Lower leg skin (tissue), 4 donors: ENCODE data around the gene B4GALT6. TPM values are rescaled to one million over a fixed set of nuclear protein-coding genes. Genes with fewer than 3 reads are reported as not detected.

Experiments used
- DNase-seq, 2 donors: peaks; one replicate each; pipeline ENCODE4 v3.0.0-alpha.2; 2019; ENCODE audit warnings: low spot score in 2 of 2
- H3K4me3 ChIP-seq: fragments of 200-600 bp; sonication (generic); 2 replicates; pipeline ENCODE4 v1.5.1; 2017; ENCODE audit warnings: mild to moderate bottlenecking, low read depth; ENCODE audit not compliant: poor library complexity, severe bottlenecking
- POLR2A ChIP-seq, 2 donors: fragments of 450-650 bp; IDR thresholded peaks; one replicate each; pipeline ENCODE4 v1.6.1; 2016 to 2017; ENCODE audit warnings: antibody characterized with exemption in 2 of 2, mild to moderate bottlenecking in 1 of 2, moderate library complexity in 1 of 2
- WGBS, 2 donors: methylation state at CpG; one replicate each; pipeline ENCODE4 v1.1.5; 2018; 5-methylcytosine and 5-hydroxymethylcytosine counted together
- intact Hi-C: fragments of 100-400 bp; cut with DNase I; formaldehyde crosslinking; loops from one replicate; pipeline ENCODE4 v1.15.0; 2023; ENCODE audit warnings: low total_unique reads
- total RNA-seq, 4 donors: library from RNA; depleted of rRNA; stranded (reverse); fragments of >200 nt; gene quantifications; one replicate each; pipeline ENCODE4 v1.1.0, GENCODE V29; 2016
- TF ChIP-seq, protein P1 (sequence below), 3 donors: fragments of 450-650 bp; IDR thresholded peaks; one replicate each; pipeline ENCODE4 v1.5.1; 2016; ENCODE audit warnings: antibody characterized with exemption in 3 of 3, mild to moderate bottlenecking in 3 of 3, moderate library complexity in 2 of 3

Gene B4GALT6
- total RNA-seq, 4 donors from 2014 or later, result 1.3 to 2.1 (median 1.6) TPM

DNA sequence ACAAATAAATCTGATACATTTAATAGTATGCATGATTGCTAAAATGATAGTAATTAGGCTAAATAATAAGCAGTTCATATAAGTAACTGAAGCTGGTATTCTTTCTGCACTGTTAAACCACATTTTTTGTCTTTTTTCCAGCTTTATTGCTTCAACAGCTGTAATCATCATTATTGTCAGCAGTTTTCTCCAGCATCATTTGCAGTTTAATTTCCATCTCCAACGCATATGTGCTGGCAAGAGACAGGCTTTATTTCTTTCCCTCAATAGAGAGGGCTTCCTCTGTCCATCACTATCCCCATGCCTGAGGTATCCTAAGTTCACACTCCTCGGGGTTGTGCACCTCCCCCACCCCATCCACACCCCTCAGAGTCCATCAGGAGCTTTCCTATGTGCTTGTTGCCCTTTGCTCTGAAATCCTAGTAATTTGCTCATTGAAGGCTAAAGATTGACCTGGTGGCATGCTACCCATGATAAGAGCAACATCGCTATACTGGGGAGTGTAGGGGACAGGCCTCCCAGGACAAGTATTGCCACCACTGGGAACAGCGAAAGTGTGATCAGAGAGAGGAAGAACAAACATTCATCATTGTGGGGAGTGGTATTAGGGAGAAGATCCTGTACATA is 37.1 kb downstream of the B4GALT6 start:
- intact Hi-C loops, result no loop called here
- TF ChIP-seq, protein P1, sequence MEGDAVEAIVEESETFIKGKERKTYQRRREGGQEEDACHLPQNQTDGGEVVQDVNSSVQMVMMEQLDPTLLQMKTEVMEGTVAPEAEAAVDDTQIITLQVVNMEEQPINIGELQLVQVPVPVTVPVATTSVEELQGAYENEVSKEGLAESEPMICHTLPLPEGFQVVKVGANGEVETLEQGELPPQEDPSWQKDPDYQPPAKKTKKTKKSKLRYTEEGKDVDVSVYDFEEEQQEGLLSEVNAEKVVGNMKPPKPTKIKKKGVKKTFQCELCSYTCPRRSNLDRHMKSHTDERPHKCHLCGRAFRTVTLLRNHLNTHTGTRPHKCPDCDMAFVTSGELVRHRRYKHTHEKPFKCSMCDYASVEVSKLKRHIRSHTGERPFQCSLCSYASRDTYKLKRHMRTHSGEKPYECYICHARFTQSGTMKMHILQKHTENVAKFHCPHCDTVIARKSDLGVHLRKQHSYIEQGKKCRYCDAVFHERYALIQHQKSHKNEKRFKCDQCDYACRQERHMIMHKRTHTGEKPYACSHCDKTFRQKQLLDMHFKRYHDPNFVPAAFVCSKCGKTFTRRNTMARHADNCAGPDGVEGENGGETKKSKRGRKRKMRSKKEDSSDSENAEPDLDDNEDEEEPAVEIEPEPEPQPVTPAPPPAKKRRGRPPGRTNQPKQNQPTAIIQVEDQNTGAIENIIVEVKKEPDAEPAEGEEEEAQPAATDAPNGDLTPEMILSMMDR (IDR thresholded peaks at IDR 0.05), result no peak
- no peak for TF ChIP-seq POLR2A (IDR thresholded peaks at IDR 0.05)
- no peak for DNase-seq
- 77% methylated on average over 4 of the region's 4 CpGs for WGBS, 2 donors
- H3K4me3 ChIP-seq, result no peak overlapping the region

DNA sequence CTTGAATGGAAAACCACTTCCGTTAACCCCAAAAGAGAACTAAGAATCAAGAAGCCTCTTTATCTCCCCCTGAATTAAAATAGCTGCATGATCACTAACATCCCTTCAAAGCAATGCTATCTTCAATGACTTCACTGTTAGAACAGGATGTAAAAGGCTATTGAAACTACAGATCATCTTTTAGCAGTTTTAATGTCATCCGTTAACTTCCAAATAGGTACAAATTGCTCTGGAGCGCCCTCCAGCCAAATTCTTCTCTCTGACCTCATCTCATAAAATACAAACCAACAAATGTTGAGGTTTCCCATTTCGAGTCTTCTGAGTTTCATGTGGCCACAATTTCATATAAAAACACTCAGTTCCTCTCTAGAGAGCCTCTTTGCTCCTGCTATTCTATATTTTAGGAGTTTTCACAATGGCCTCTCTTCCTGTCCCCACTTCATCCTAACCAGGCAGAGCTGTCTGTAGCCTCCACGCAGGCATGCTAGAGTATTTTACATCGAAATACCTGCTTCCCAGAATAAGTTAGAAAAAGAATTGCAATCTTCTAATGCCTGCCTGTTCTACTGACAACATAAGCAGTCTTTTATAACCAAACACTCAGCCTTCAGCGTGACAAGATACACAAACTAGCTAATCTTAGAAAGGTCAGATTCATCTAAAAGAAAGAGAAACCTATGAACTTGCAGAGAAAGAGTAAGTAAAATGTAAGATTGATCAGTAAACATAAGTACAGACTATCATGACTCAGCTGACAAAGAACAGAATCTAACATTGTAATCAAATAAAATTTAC is 37.9 kb downstream of the B4GALT6 start:
- WGBS, 2 donors, result 69 to 71% methylated on average over 7 of the region's 7 CpGs
- no peak for DNase-seq
- intact Hi-C loops, result no loop called here
- TF ChIP-seq POLR2A (IDR thresholded peaks at IDR 0.05), result no peak
- TF ChIP-seq, protein P1 (IDR thresholded peaks at IDR 0.05), result no peak
- H3K4me3 ChIP-seq, result no peak overlapping the region

DNA sequence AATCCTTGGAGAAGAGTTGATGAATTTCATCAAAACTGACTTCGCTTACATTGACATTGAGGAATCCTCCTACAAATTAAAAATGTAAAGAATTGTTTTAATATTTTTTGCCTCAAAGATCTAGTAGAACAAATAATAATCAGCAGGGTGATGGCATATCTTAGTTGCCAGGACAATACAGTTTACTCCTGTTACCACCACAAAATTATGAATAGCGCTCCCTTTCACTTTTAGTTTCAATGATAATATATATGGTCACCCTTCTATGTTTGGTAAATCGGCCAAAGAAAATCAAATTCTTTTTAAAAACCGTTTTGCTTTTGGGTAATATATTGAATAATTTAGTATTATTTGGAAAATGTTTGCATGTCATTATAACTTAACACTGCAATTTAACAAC is 39.0 kb downstream of the B4GALT6 start:
- DNase-seq, result no peak
- no peak for TF ChIP-seq POLR2A (IDR thresholded peaks at IDR 0.05)
- TF ChIP-seq, protein P1 (IDR thresholded peaks at IDR 0.05), result no peak
- H3K4me3 ChIP-seq, result no peak overlapping the region
- intact Hi-C loops, result no loop called here
- WGBS, 2 donors, result 92 to 94% methylated on average over 4 of the region's 4 CpGs

DNA sequence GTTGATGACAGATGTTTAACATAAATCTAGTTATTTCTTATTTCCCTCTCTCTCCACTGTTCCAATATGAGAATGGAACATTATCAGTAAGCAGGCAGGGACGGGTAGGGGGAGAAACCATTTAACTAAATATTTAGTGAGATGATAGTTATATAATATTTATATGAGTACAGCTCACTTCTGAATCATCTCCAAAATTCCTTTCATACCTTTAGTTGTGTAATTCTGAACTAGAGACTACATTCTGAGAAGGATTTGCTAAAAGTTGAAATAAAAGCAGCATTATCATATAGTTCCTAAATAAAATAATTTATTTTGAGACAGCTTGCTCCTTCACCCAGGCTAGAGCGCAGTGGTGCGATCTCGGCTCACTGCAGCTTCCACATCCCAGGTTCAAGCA is 41.4 kb downstream of the B4GALT6 start:
- WGBS, 2 donors, result 53 to 70% methylated on average over 4 of the region's 4 CpGs
- TF ChIP-seq, protein P1 (IDR thresholded peaks at IDR 0.05), result no peak
- no peak for TF ChIP-seq POLR2A (IDR thresholded peaks at IDR 0.05)
- no peak for DNase-seq
- intact Hi-C loops, result no loop called here
- H3K4me3 ChIP-seq, result no peak overlapping the region

DNA sequence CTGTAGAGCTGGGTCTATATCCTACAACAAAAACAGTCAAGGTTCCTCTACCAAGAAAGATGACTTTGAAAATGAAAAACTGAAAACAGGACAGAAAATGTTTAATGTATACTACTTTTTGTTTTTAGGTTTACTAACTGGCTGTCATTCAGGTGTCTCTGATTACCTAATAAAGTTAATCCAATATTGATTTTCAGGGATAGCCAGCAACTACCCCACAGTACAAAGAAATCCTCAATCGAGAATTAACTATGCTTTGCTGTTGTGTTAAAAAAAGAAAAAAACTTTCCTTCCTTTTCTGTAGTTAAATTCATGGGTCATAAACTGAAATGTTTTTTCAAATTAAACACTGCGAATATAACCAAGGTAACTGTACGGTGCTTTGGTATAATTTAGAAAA is 46.9 kb downstream of the B4GALT6 start:
- WGBS, 2 donors, result 78 to 91% methylated on average over 3 of the region's 3 CpGs
- intact Hi-C loops, result no loop called here
- no peak overlapping the region for H3K4me3 ChIP-seq
- no peak for DNase-seq
- no peak for TF ChIP-seq POLR2A (IDR thresholded peaks at IDR 0.05)
- TF ChIP-seq, protein P1 (IDR thresholded peaks at IDR 0.05), result no peak
